Testis (tissue), 2 donors: Measurements from ENCODE around the gene TJP1.

Source experiments
- CTCF ChIP-seq, 3 experiments: fragments of 450-650 bp in 2 of 3; fragments of 200-600 bp in 1 of 3; sonication (generic) in 1 of 3; IDR thresholded peaks; one replicate each; pipeline ENCODE4 v1.5.1; 2016 to 2019; ENCODE audit warnings: antibody characterized with exemption in 3 of 3, mild to moderate bottlenecking in 2 of 3, moderate library complexity in 1 of 3
- POLR2A ChIP-seq: fragments of 450-650 bp; IDR thresholded peaks from one replicate; pipeline ENCODE4 v1.6.1; 2017; ENCODE audit warnings: antibody characterized with exemption, mild to moderate bottlenecking, moderate library complexity

- no peak for TF ChIP-seq CTCF (IDR thresholded peaks at IDR 0.05)
- TF ChIP-seq POLR2A, result no peak
Measured at GRCh38 chr15:29871401-29871800, 49.1 kb upstream of the TJP1 start.
